Keratinocyte (primary cell): ENCODE data around the gene GRM7. TPM values are rescaled to one million over a fixed set of nuclear protein-coding genes. Genes with fewer than 3 reads are reported as not detected.

Source experiments
- DNase-seq: peaks from one replicate; pipeline ENCODE4 v3.0.0-alpha.2; 2011; ENCODE audit warnings: low read depth, missing footprints, low spot score
- FAIRE-seq: peaks from 2 replicates; lab custom pipeline; 2011; peaks lifted over from hg19 to GRCh38; lab: Jason Lieb, UNC
- H2AFZ ChIP-seq: 2 replicates; pipeline ENCODE4 v1.6.0; 2012; ENCODE audit warnings: low read length, control low read depth, inconsistent platforms; ENCODE audit not compliant: control insufficient read depth
- H3K27ac ChIP-seq: 2 replicates; pipeline ENCODE4 v1.5.1; 2011; ENCODE audit warnings: low read length; ENCODE audit not compliant: control insufficient read depth, insufficient read depth
- H3K27me3 ChIP-seq: 3 replicates; pipeline ENCODE4 v1.6.0; 2011; ENCODE audit warnings: low read length; ENCODE audit not compliant: control insufficient read depth, insufficient read depth; ENCODE audit errors: extremely low read depth
- H3K36me3 ChIP-seq, 2 experiments: 2 replicates in 1 of 2; 3 replicates in 1 of 2; pipeline ENCODE4 v1.5.1; 2011; ENCODE audit warnings: low read length in 2 of 2, mild to moderate bottlenecking in 1 of 2; ENCODE audit not compliant: control insufficient read depth in 2 of 2, insufficient read depth in 2 of 2; ENCODE audit errors: extremely low read depth in 1 of 2
- H3K4me1 ChIP-seq: 3 replicates; pipeline ENCODE4 v1.5.1; 2011; ENCODE audit warnings: low read length; ENCODE audit not compliant: control insufficient read depth, insufficient read depth; ENCODE audit errors: extremely low read depth
- H3K4me2 ChIP-seq: 3 replicates; pipeline ENCODE4 v1.6.0; 2011; ENCODE audit warnings: low read depth, low read length; ENCODE audit not compliant: control insufficient read depth, insufficient read depth; ENCODE audit errors: extremely low read depth
- H3K4me3 ChIP-seq, 3 experiments: fragments of 200-600 bp in 1 of 3; sonication (generic) in 1 of 3; 2 replicates in 2 of 3; 3 replicates in 1 of 3; pipeline ENCODE4 v1.5.1; 2011 to 2016; ENCODE audit warnings: low read length in 3 of 3, mild to moderate bottlenecking in 3 of 3, control low read depth in 2 of 3, inconsistent platforms in 1 of 3, low read depth in 1 of 3, mixed read lengths in 1 of 3, mixed run types in 1 of 3, moderate library complexity in 1 of 3; ENCODE audit not compliant: control insufficient read depth in 2 of 3, insufficient read depth in 2 of 3; ENCODE audit errors: extremely low read depth in 1 of 3
- H3K79me2 ChIP-seq: 2 replicates; pipeline ENCODE4 v1.6.0; 2012; ENCODE audit warnings: low read length; ENCODE audit not compliant: control insufficient read depth, insufficient read depth
- H3K9ac ChIP-seq: 3 replicates; pipeline ENCODE4 v1.6.0; 2011; ENCODE audit warnings: low read length; ENCODE audit not compliant: control insufficient read depth, insufficient read depth; ENCODE audit errors: extremely low read depth
- H3K9me1 ChIP-seq: 3 replicates; pipeline ENCODE4 v1.6.0; 2011; ENCODE audit warnings: low read length; ENCODE audit not compliant: control insufficient read depth, insufficient read depth; ENCODE audit errors: extremely low read depth
- H3K9me3 ChIP-seq: 2 replicates; pipeline ENCODE4 v1.5.1; 2012; ENCODE audit warnings: low read depth, low read length; ENCODE audit not compliant: control insufficient read depth
- H4K20me1 ChIP-seq: 3 replicates; pipeline ENCODE4 v1.6.0; 2011; ENCODE audit warnings: low read length; ENCODE audit not compliant: control insufficient read depth, insufficient read depth; ENCODE audit errors: extremely low read depth
- CTCF ChIP-seq, 3 experiments: IDR thresholded peaks in 1 of 3; conservative IDR thresholded peaks in 1 of 3; optimal IDR thresholded peaks in 1 of 3; 2 replicates in 2 of 3; 3 replicates in 1 of 3; pipeline versions ENCODE3 to v1.5.1; 2011; ENCODE audit warnings: low read length in 3 of 3, mild to moderate bottlenecking in 3 of 3, moderate library complexity in 2 of 3, control low read depth in 1 of 3, inconsistent platforms in 1 of 3; ENCODE audit not compliant: insufficient read depth in 2 of 3; ENCODE audit errors: extremely low read depth in 1 of 3
- EZH2 ChIP-seq: IDR thresholded peaks from one replicate; pipeline ENCODE4 v1.6.1; 2012; ENCODE audit warnings: inconsistent platforms, mild to moderate bottlenecking, low read length, moderate library complexity
- dilution Hi-C: fragments of 300-500 bp; cut with MboI; formaldehyde crosslinking; loops from one replicate; pipeline ENCODE4 v1.7.0; 2020; ENCODE audit warnings: low sequenced_read_pairs; ENCODE audit not compliant: extremely low pct_ligation_motif_present
- polyA plus RNA-seq, 5 experiments: library from polyadenylated mRNA; depleted of rRNA in 3 of 5; stranded (reverse) in 3 of 5; stranded (forward) in 1 of 5; unstranded in 1 of 5; fragments of >200 nt; gene quantifications; 1 replicate in 1 of 5; 2 replicates in 3 of 5; 3 replicates in 1 of 5; pipeline versions ENCODE4 v1.2.1 to v1.2.3, GENCODE V29; 2011 to 2012; ENCODE audit warnings: missing spikeins in 2 of 5, low read depth in 1 of 5, low replicate concordance in 1 of 5

Gene GRM7
- polyA plus RNA-seq, 1 donor (not counting 4 experiments of a cell fraction or from before 2014, with no cell fraction given): not detected

GRCh38 chr3:7607083-7607482 is 746.2 kb downstream of the GRM7 start:
- H3K4me1 ChIP-seq: no peaks in the 10 kb centered on the region
- H3K9ac ChIP-seq: no peak overlapping the region
- H3K4me2 ChIP-seq: no peak overlapping the region
- H3K27ac ChIP-seq: no peak overlapping the region
- no peak for DNase-seq
- H2AFZ ChIP-seq: no peak overlapping the region
- H3K9me1 ChIP-seq: no peaks in the 10 kb centered on the region
- H3K9me3 ChIP-seq: no peaks in the 10 kb centered on the region
- dilution Hi-C loops: no loop called here
- no peaks in the 10 kb centered on the region for H3K79me2 ChIP-seq
- H3K36me3 ChIP-seq: no peaks in the 10 kb centered on the region
- TF ChIP-seq CTCF (optimal IDR thresholded peaks at IDR 0.05 in 1 of 3, IDR thresholded peaks at IDR 0.05 in 1 of 3, conservative IDR thresholded peaks at IDR 0.05 in 1 of 3; ENCODE audit: extremely low read depth in 1 of 3, insufficient read depth in 2 of 3, low read length in 3 of 3) (no peak), EZH2 (no peak)
- H4K20me1 ChIP-seq: no peaks in the 10 kb centered on the region
- no peaks in the 10 kb centered on the region for H3K27me3 ChIP-seq
- no peak overlapping the region for H3K4me3 ChIP-seq
- no peak for FAIRE-seq

GRCh38 chr3:7607676-7608075 is 746.8 kb downstream of the GRM7 start:
- Histone ChIP-seq H3K9ac (no peak overlapping the region), H4K20me1 (no peaks in the 10 kb centered on the region), H2AFZ (no peak overlapping the region), H3K4me3 (no peak overlapping the region), H3K79me2 (no peaks in the 10 kb centered on the region), H3K36me3 (no peaks in the 10 kb centered on the region), H3K9me1 (no peaks in the 10 kb centered on the region), H3K4me1 (no peaks in the 10 kb centered on the region), H3K27me3 (no peaks in the 10 kb centered on the region), H3K27ac (no peak overlapping the region), H3K4me2 (no peak overlapping the region), H3K9me3 (no peaks in the 10 kb centered on the region)
- TF ChIP-seq CTCF (optimal IDR thresholded peaks at IDR 0.05 in 1 of 3, IDR thresholded peaks at IDR 0.05 in 1 of 3, conservative IDR thresholded peaks at IDR 0.05 in 1 of 3; ENCODE audit: extremely low read depth in 1 of 3, insufficient read depth in 2 of 3, low read length in 3 of 3) (no peak), EZH2 (no peak)
- dilution Hi-C loops: no loop called here
- DNase-seq: no peak
- FAIRE-seq: no peak
